Activated naive CD8-positive, alpha-beta T cell treated with anti-CD3 and anti-CD28 coated beads for 36 hours (primary cell): ENCODE results near the gene ZNF611. TPM values are rescaled to one million over a fixed set of nuclear protein-coding genes. Genes with fewer than 3 reads are reported as not detected.
"Not testable (repeated sequence)": the region's sequence is repeated elsewhere in the genome, so short reads cannot be mapped to it uniquely, and the experiment has no call there.

Experiments used
- DNase-seq: peaks from one replicate; pipeline ENCODE4 v3.0.0; 2021
- H3K27ac Mint-ChIP-seq: one replicate; pipeline ENCODE4 v1.8.0; 2022; ENCODE audit warnings: mild to moderate bottlenecking, moderate library complexity, mixed read lengths
- H3K27me3 Mint-ChIP-seq: one replicate; pipeline ENCODE4 v1.8.0; 2022; ENCODE audit warnings: mild to moderate bottlenecking, mixed read lengths
- H3K36me3 Mint-ChIP-seq: one replicate; pipeline ENCODE4 v1.8.0; 2021; ENCODE audit warnings: mild to moderate bottlenecking, mixed read lengths
- H3K4me1 Mint-ChIP-seq: one replicate; pipeline ENCODE4 v1.8.0; 2021; ENCODE audit warnings: mixed read lengths
- H3K4me3 Mint-ChIP-seq: one replicate; pipeline ENCODE4 v1.8.0; 2022; ENCODE audit warnings: mild to moderate bottlenecking, moderate library complexity, mixed read lengths
- H3K9me3 Mint-ChIP-seq: one replicate; pipeline ENCODE4 v1.8.0; 2022; ENCODE audit warnings: mixed read lengths
- total RNA-seq, 2 experiments: library from RNA; stranded (reverse); gene quantifications; one replicate each; pipeline ENCODE4 v1.2.3, GENCODE V29; 2021

ZNF611 gene
- total RNA-seq, 2 experiments from 2014 or later = 15.1 to 15.9 TPM

DNA sequence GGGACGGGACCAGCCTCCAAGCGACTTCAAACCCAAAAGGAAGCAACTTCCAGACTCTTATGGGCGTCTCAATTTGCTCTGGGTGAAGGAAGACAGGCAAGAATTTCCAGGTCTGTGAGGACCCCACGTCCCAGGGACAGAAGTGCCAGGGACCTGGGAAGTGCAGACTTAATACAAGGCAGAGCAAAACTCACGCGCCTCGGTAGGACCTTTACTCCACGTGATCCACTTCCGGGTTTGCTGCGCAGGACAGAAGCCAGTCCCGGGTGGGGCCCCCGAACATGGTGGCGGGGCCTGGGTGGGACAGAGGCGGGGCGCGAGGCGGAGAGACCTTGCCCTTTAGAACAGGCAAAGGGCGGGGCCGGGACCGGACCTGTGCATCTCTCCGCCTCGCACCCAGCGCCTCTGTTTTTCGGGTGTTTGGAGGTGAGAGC lies 9.3 kb downstream of the ZNF611 start:
- Mint-ChIP-seq H3K4me1 (no peaks in the 10 kb centered on the region), H3K27me3 (no peaks in the 10 kb centered on the region), H3K4me3 (no peak overlapping the region), H3K9me3 (peaks cover 19% of the 10 kb centered on the region), H3K27ac (no peak overlapping the region), H3K36me3 (peaks cover 76% of the 10 kb centered on the region)
- no peak for DNase-seq

DNA sequence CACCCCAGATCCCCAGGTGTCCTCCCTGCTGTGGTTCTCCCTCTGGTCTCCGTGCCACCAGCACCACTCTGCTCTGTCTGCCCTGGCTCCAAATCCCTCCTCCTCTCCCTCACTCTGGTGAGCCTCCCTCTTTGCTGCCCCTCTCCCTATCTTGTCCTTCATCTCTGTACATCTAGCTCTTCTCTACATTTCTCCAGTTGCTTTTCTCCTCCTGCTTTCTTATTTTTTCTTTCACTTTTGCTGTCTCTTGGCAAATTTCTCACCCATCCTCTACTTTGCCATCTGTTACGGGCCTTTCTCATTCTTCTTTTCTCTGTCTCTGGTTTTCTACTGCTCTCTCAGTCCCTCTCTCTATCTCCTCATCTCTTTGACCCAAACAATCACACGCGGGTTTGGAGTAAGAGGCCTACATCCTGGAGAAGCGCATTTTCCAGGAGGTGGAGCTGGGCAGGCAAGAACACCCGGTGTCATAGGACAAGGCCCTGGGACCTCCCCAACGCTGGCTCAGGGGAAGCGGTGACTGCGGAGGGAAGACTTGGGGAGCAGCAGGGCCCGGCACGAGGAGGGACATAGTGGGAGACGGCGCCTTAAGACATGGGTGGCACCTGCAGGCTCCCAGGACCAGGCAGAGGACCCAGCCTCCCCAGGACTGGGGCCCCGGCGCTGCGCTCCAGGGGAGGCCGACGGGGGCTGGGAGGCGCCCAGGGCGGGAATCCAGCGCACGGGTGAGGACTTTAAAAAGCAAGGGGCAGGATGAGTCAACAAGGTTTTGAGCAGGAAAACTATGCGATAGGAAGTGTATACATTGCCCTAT lies 9.9 kb downstream of the ZNF611 start:
- peaks cover 78% of the 10 kb centered on the region for H3K36me3 Mint-ChIP-seq
- peaks cover 21% of the 10 kb centered on the region for H3K9me3 Mint-ChIP-seq
- H3K4me1 Mint-ChIP-seq = no peaks in the 10 kb centered on the region
- no peak for DNase-seq
- H3K27ac Mint-ChIP-seq = no peak overlapping the region
- no peaks in the 10 kb centered on the region for H3K27me3 Mint-ChIP-seq
- H3K4me3 Mint-ChIP-seq = no peak overlapping the region

DNA sequence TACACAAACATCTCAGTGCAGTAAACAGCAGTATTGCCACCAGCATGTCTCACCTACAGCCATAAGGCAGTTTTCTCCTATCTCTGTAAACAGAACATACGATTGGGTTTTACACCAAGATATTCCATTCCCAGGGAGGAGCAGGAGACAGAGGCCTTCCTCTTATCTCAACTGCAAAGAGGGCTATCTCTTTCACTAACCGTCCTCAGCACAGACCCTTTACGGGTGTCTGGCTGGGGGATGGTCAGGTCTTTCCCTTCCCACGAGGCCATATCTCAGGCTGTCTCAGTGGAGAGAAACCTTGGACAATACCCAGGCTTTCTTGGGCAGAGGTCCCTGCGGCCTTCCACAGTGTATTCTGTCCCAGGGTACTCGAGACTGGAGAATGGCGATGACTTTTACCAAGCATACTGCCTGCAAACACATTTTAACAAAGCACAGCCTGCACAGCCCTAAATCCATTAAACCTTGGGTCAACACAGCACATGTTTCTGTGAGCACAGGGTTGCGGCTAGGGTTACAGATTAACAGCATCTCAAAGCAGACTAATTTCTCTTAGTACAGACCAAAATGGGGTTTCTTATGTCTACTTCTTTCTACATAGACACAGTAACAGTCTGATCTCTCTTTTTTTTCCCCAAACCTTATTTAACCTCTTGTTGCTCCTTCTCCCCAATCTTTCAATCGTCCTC lies 10.8 kb downstream of the ZNF611 start:
- H3K36me3 Mint-ChIP-seq = peaks cover 82% of the 10 kb centered on the region
- peaks cover 27% of the 10 kb centered on the region for H3K9me3 Mint-ChIP-seq
- not testable (repeated sequence) for DNase-seq, H3K27me3 Mint-ChIP-seq, H3K27ac Mint-ChIP-seq, H3K4me3 Mint-ChIP-seq, H3K4me1 Mint-ChIP-seq

DNA sequence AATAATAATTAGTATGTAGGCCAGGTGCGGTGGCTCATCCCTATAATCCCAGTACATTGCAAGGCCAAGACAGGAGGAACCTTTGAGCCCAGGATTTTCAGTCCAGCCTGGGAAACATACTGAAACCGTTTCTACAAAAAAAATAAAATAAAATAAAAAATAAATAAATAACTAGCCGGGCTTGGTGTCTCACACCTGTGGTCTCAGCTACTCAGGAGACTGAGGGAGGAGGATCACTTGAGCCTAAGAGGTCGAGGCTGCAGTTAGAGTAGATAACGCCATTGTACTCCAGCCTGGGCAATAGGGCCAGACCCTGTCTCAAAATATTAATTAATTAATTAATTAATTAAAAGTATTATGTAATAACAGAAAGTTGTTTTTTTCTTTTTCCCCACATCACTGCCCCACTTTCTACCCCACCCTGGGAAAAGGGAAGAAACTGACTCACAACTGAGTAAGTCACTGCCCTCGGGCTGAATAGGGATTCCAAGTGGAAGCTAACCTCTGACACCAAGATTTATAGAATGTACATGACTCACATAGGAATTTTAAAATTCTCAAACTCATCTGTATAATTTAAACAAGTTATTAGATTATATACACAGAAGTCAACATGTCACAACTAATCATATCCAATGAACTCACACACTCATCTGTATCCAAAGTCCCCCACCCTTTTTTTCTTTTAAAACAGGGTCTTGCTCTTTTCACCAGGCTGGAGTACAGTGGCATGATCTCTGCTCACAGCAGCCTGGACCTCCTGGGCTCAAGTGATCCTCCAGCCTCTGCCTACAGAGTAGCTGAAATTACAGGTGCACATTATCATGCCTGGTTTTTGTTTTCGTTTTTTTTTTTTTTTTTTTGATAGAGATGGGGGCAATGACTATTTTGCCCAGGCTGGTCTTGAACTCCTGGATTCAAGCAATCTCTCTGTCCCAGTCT lies 12.5 kb downstream of the ZNF611 start:
- Mint-ChIP-seq H3K4me1 (no peaks in the 10 kb centered on the region), H3K27ac (no peak overlapping the region)

DNA sequence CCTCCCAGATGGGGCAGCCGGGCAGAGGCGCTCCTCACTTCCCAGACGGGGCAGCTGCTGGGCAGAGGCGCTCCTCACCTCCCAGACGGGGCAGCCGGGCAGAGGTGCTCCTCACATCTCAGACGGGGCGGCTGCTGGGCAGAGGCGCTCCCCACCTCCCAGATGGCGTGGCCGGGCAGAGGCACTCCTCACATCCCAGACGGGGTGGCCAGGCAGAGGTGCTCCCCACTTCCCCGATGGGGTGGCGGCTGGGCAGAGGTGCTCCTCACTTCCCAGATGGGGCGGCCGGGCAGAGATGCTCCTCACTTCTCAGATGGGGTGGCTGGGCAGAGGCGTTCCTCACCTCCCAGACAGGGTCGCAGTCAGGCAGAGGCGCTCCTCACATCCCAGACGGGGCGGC lies 14.3 kb downstream of the ZNF611 start:
- H3K27ac Mint-ChIP-seq, H3K4me3 Mint-ChIP-seq, H3K4me1 Mint-ChIP-seq, H3K27me3 Mint-ChIP-seq, DNase-seq: not testable (repeated sequence)
- Mint-ChIP-seq H3K36me3 (peaks cover 78% of the 10 kb centered on the region), H3K9me3 (peaks cover 31% of the 10 kb centered on the region)

More for the DNA sequence above, 12.5 kb downstream of the ZNF611 start:
- Mint-ChIP-seq H3K27me3 (no peaks in the 10 kb centered on the region), H3K9me3 (peaks cover 29% of the 10 kb centered on the region), H3K4me3 (no peak overlapping the region), H3K36me3 (peaks cover 80% of the 10 kb centered on the region)
- DNase-seq = no peak

DNA sequence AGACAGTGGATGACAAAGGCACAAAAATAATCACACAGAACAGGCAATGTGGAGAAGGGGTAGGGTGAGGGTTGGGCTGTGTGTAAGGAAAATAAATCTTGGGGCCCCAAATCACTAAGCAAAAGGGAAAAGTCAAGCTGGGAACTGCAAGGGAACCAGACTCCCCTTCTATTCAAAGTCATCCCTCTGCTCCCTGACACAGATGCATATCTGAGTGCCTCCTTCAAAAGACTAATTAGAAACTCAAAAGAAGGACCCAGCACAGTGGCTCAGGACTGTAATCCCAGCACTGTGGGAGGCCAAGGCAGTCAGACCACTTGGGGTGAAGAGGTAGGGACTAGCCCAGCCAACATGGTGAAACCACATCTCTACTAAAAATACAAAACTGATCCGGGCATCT lies 18.3 kb downstream of the ZNF611 start:
- Mint-ChIP-seq H3K4me3 (no peak overlapping the region), H3K27me3 (no peaks in the 10 kb centered on the region), H3K4me1 (peaks cover 10% of the 10 kb centered on the region), H3K36me3 (peaks cover 80% of the 10 kb centered on the region), H3K27ac (no peak overlapping the region), H3K9me3 (peaks cover 24% of the 10 kb centered on the region)
- no peak for DNase-seq

DNA sequence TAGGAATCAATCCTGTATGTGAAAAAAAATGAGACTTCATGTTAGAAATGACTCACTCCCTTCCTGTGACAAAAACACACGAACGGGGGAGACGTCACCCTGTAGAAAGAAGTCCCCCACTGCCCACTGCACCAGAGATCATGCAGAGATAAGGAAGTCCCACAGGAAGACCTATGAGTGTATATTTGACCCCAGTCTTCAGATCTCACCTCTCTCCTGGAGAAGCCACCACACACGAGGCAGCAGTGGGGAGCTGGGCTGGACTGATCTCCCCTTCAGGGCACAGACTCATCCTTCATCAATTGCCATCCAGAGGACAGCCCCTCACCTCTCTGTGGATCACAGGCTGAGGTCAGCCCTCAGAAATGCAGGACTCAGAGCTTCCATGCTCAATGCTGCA lies 18.9 kb downstream of the ZNF611 start:
- peak overlapping the region; percentile 75 for H3K27ac Mint-ChIP-seq

DNA sequence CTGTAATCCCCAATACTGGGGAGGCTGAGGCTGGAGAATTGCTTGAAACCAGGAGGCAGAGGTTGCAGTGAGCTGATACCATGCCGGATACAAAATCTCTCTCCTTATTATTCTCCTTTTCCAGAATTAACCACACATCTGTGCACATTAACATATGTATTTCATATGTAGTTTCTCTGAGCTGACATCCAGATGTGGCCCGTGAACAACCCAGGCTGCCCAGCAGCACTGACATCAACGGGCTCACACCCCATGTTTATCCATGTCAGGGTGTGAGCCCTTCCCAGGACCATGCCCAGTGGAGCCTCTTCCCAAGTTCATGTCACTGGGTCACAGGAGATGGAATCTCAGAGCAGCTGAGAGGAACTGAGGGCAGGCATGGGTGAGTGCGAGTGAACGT lies 19.5 kb downstream of the ZNF611 start:
- H3K4me1 Mint-ChIP-seq, H3K4me3 Mint-ChIP-seq, H3K27me3 Mint-ChIP-seq, DNase-seq: not testable (repeated sequence)
- H3K9me3 Mint-ChIP-seq = peaks cover 23% of the 10 kb centered on the region
- H3K36me3 Mint-ChIP-seq = peaks cover 82% of the 10 kb centered on the region
- H3K27ac Mint-ChIP-seq = peak overlapping the region; percentile 75

More for the DNA sequence above, 18.9 kb downstream of the ZNF611 start:
- H3K9me3 Mint-ChIP-seq = peaks cover 24% of the 10 kb centered on the region
- DNase-seq, H3K4me1 Mint-ChIP-seq, H3K4me3 Mint-ChIP-seq, H3K27me3 Mint-ChIP-seq: not testable (repeated sequence)
- peaks cover 80% of the 10 kb centered on the region for H3K36me3 Mint-ChIP-seq

DNA sequence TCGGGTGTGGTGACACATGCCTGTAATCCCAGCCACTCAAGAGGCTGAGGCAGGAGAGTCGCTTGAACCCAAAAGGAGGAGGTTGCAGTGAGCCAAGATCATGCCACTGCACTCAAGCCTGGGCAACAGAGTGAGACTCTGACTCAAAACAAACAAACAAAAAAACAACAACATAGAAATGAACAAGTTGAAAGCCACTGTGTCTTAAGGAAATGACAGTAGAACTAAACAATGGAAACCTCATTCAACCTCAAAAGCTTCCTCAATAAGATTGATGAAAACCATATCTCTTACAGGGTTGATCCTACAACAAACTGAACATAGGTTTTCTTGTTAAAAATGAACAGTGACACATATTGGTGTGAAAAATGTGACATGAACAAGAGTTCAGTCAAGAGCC lies 21.8 kb downstream of the ZNF611 start:
- peaks cover 84% of the 10 kb centered on the region for H3K36me3 Mint-ChIP-seq

DNA sequence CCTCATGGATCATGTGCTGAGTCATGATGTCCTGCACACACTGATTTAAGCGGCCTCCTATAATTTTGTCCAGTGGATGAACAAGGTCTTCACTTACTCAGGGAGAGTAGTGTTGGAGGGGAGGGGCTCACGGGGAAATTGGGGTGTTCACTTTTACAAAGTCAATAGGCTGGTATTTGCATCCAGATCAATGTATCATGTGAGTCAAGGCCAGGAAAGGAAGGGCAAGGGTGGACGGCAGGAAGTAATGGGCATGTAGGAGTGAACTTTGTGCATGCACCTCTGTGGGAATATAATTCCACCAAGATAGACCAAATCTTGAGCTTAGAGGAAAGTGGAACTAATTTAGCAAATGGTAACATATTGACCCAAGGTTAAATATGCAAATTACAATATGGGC lies 23.2 kb downstream of the ZNF611 start:
- H3K4me3 Mint-ChIP-seq, H3K27ac Mint-ChIP-seq, DNase-seq, H3K27me3 Mint-ChIP-seq, H3K4me1 Mint-ChIP-seq: not testable (repeated sequence)
- Mint-ChIP-seq H3K36me3 (peaks cover 90% of the 10 kb centered on the region), H3K9me3 (peaks cover 23% of the 10 kb centered on the region)

More for the DNA sequence above, 21.8 kb downstream of the ZNF611 start:
- not testable (repeated sequence) for H3K4me3 Mint-ChIP-seq, DNase-seq, H3K4me1 Mint-ChIP-seq, H3K27me3 Mint-ChIP-seq, H3K27ac Mint-ChIP-seq
- peaks cover 19% of the 10 kb centered on the region for H3K9me3 Mint-ChIP-seq

DNA sequence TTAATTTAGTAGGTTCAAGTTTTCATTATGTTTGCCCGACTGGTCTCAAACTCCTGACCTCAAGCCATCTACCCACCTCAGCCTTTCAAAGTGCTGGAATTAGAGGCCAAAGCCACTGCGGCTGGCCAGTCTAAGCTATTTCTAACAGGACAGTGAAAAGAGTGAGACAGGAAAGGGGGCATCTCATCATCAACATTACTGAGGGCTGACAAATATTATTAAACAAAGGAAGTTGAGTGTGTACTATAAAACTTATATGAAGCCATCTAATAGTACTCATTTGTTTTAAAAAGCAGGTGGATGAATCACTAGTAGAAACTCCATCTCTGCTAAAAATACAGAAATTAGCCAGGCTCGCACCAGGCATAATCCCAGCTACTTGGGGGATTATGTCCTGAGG lies 24.3 kb downstream of the ZNF611 start:
- Mint-ChIP-seq H3K4me1 (peaks cover 2% of the 10 kb centered on the region), H3K27ac (no peak overlapping the region), H3K36me3 (peaks cover 92% of the 10 kb centered on the region), H3K4me3 (no peak overlapping the region), H3K27me3 (no peaks in the 10 kb centered on the region), H3K9me3 (peaks cover 32% of the 10 kb centered on the region)
- no peak for DNase-seq

DNA sequence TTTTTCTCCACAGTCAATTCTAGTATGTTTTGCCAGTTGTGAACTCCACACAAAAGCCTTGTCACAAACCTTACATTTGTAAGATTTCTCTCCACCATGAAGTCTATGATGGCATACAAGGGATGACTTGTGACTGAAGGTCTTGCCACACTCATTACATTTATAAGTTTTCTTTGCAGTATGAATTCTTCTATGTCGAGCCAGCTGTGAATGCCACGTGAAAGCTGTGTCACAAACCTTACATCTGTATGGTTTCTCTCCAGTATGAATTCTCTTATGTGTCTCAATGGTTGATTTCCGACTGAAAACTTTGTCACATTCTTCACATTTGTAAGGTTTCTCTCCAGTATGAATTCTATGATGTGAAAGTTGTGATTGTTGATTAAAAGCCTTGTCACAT lies 29.2 kb downstream of the ZNF611 start:
- H3K9me3 Mint-ChIP-seq = peaks cover 49% of the 10 kb centered on the region
- not testable (repeated sequence) for H3K4me3 Mint-ChIP-seq, H3K4me1 Mint-ChIP-seq

DNA sequence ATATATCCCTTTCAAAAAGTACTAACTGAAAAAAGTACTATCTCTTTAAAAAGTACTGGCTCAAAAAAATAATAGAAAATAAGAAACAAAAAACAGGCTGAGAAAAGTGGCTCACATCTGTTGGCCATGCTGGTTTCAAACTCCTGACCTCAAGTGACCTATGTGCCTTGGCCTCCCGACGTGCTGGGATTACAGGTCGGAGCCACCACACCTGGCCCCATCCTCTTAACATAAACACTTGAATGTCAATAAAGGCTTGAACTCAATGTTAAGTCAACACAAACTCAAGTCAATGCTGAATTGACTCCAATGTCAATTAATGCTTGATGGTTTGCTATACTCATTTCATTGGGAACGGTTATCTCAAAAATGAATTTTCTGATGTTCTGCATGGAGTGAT lies 30.9 kb downstream of the ZNF611 start:
- H3K9me3 Mint-ChIP-seq = peaks cover 57% of the 10 kb centered on the region
- no peak overlapping the region for H3K4me3 Mint-ChIP-seq
- no peak overlapping the region for H3K27ac Mint-ChIP-seq

More for the DNA sequence above, 29.2 kb downstream of the ZNF611 start:
- not testable (repeated sequence) for H3K27ac Mint-ChIP-seq, DNase-seq, H3K27me3 Mint-ChIP-seq
- H3K36me3 Mint-ChIP-seq = peaks cover 81% of the 10 kb centered on the region

DNA sequence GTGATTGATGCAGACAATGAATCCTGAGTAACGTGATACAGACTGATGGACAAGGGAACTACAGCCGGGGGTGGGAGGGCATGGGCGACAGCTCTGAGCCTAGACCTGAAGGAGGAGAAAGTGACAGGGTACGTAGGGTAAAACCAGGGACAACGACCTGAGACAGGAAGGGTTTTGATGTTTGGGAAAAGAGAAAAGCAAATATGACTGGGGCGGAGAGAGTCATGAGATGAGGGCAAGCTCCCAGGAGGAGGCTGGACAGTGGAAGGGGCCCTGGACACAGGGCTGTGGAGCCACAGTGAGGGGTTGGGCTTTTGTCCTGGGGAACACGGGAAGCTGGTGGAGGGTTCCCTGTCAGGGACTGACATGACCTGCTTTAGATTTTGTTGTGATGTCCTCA lies 34.2 kb downstream of the ZNF611 start:
- DNase-seq = no peak
- H3K36me3 Mint-ChIP-seq = peaks cover 47% of the 10 kb centered on the region
- H3K4me1 Mint-ChIP-seq = no peaks in the 10 kb centered on the region
- no peaks in the 10 kb centered on the region for H3K27me3 Mint-ChIP-seq
- H3K9me3 Mint-ChIP-seq = peaks cover 46% of the 10 kb centered on the region
- H3K27ac Mint-ChIP-seq = no peak overlapping the region
- H3K4me3 Mint-ChIP-seq = no peak overlapping the region

More for the DNA sequence above, 30.9 kb downstream of the ZNF611 start:
- H3K36me3 Mint-ChIP-seq = peaks cover 74% of the 10 kb centered on the region
- no peak for DNase-seq
- no peaks in the 10 kb centered on the region for H3K27me3 Mint-ChIP-seq
- H3K4me1 Mint-ChIP-seq = no peaks in the 10 kb centered on the region

DNA sequence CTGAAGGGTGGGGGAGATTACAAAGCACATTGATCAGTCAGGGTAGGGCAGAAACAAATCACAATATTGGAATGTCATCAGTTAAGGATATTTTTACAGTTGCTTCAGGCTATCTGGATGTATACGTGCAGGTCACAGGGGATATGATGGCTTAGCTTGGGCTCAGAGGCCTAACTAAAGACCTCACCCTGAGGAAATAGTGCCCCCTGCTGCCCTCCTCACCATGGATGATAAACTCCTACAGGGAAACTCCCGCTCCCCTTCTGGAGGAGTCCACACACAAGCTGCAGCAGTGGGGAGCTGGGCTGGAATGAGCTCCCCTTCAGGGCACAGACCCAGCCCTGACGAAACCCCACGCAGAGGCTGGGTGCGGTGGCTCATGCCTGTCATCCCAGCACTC lies 35.3 kb downstream of the ZNF611 start:
- H3K27ac Mint-ChIP-seq, H3K4me3 Mint-ChIP-seq, DNase-seq, H3K27me3 Mint-ChIP-seq, H3K4me1 Mint-ChIP-seq: not testable (repeated sequence)
- Mint-ChIP-seq H3K9me3 (peaks cover 34% of the 10 kb centered on the region), H3K36me3 (peaks cover 36% of the 10 kb centered on the region)
